Natural killer cell (primary cell): ENCODE measurements around the gene PSMD8. TPM values are rescaled to one million over a fixed set of nuclear protein-coding genes. Genes with fewer than 3 reads are reported as not detected.

ENCODE experiments used
- ATAC-seq, 3 donors: fragments of 150-1000 bp in 2 of 3; fragments of 200-7000 bp in 1 of 3; cut with Tn5 transposase; 1 replicate in 1 of 3; 2 replicates in 2 of 3; pipeline ENCODE4 v1.10.0; 2021; ENCODE audit warnings: mild to moderate bottlenecking in 2 of 3, moderate library complexity in 2 of 3
- DNase-seq, 2 donors: peaks; one replicate each; pipeline versions ENCODE4 v3.0.0 to v3.0.0-alpha.2; 2013 to 2021; ENCODE audit warnings: mixed read lengths in 1 of 2
- H3K27ac ChIP-seq: one replicate; pipeline ENCODE4 v1.5.1; 2013; ENCODE audit warnings: mild to moderate bottlenecking, low read length
- H3K27me3 ChIP-seq: one replicate; pipeline ENCODE4 v1.6.1; 2013; ENCODE audit warnings: low read length; ENCODE audit not compliant: control insufficient read depth, insufficient read depth
- H3K36me3 ChIP-seq: one replicate; pipeline ENCODE4 v1.6.1; 2013; ENCODE audit warnings: low read length; ENCODE audit not compliant: control insufficient read depth, insufficient read depth
- H3K4me1 ChIP-seq: one replicate; pipeline ENCODE4 v1.6.1; 2013; ENCODE audit warnings: low read length; ENCODE audit not compliant: control insufficient read depth, insufficient read depth
- H3K4me3 ChIP-seq: one replicate; pipeline ENCODE4 v1.5.1; 2013; ENCODE audit warnings: low read length
- H3K9me3 ChIP-seq: one replicate; pipeline ENCODE4 v1.6.1; 2013; ENCODE audit warnings: low read length; ENCODE audit not compliant: control insufficient read depth, insufficient read depth
- H3K27ac Mint-ChIP-seq, 2 donors: one replicate each; pipeline ENCODE4 v1.8.0; 2022; ENCODE audit warnings: mild to moderate bottlenecking in 2 of 2, mixed read lengths in 2 of 2, moderate library complexity in 1 of 2
- H3K27me3 Mint-ChIP-seq, 2 donors: one replicate each; pipeline ENCODE4 v1.8.0; 2022; ENCODE audit warnings: low read depth in 2 of 2, mixed read lengths in 2 of 2
- H3K36me3 Mint-ChIP-seq: one replicate; pipeline ENCODE4 v1.8.0; 2022; ENCODE audit warnings: mixed read lengths
- H3K4me1 Mint-ChIP-seq, 2 donors: one replicate each; pipeline ENCODE4 v1.8.0; 2022; ENCODE audit warnings: mixed read lengths in 2 of 2
- H3K4me3 Mint-ChIP-seq: one replicate; pipeline ENCODE4 v1.8.0; 2022; ENCODE audit warnings: mild to moderate bottlenecking, moderate library complexity, mixed read lengths
- H3K9me3 Mint-ChIP-seq, 2 donors: one replicate each; pipeline ENCODE4 v1.8.0; 2022; ENCODE audit warnings: mixed read lengths in 2 of 2
- WGBS: methylation state at CpG from one replicate; pipeline ENCODE4 v1.1.7; 2013; ENCODE audit warnings: missing lambda C conversion rate; ENCODE audit not compliant: insufficient coverage; 5-methylcytosine and 5-hydroxymethylcytosine counted together
- intact Hi-C: fragments of 100-400 bp; cut with micrococcal nuclease; formaldehyde crosslinking; loops from one replicate; pipeline ENCODE4 v1.14.2; 2022
- total RNA-seq, 4 donors: library from RNA; stranded (reverse); fragments of 120-200 nt in 1 of 4; gene quantifications; one replicate each; pipeline versions ENCODE4 v1.2.3 to v1.2.4, GENCODE V29; 2013 to 2022
- TF ChIP-seq, protein P1 (sequence below): fragments of 200-600 bp; IDR thresholded peaks from one replicate; pipeline ENCODE4 v1.8.0; 2022; ENCODE audit warnings: antibody characterized with exemption

The PSMD8 gene
- total RNA-seq, 3 donors from 2014 or later (not counting 1 experiment from before 2014, with no cell fraction given) = 109 to 115 (median 109) TPM

GRCh38 chr19:38331728-38332127 is 42.6 kb upstream of the PSMD8 start:
- H3K4me3 ChIP-seq = no peak overlapping the region
- TF ChIP-seq, protein P1, sequence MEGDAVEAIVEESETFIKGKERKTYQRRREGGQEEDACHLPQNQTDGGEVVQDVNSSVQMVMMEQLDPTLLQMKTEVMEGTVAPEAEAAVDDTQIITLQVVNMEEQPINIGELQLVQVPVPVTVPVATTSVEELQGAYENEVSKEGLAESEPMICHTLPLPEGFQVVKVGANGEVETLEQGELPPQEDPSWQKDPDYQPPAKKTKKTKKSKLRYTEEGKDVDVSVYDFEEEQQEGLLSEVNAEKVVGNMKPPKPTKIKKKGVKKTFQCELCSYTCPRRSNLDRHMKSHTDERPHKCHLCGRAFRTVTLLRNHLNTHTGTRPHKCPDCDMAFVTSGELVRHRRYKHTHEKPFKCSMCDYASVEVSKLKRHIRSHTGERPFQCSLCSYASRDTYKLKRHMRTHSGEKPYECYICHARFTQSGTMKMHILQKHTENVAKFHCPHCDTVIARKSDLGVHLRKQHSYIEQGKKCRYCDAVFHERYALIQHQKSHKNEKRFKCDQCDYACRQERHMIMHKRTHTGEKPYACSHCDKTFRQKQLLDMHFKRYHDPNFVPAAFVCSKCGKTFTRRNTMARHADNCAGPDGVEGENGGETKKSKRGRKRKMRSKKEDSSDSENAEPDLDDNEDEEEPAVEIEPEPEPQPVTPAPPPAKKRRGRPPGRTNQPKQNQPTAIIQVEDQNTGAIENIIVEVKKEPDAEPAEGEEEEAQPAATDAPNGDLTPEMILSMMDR = no peak
- no peaks in the 10 kb centered on the region for H3K9me3 ChIP-seq
- no peak overlapping the region for H3K27ac Mint-ChIP-seq
- intact Hi-C loops = loop anchor here (5.0 to 10.0 kb wide), 2 partner anchors 189 to 1017 kb away; no protein-coding TSS in a partner anchor
- H3K27ac ChIP-seq = no peak overlapping the region
- ATAC-seq (no peak), DNase-seq (no peak)
- H3K36me3 Mint-ChIP-seq = no peaks in the 10 kb centered on the region
- no peak overlapping the region for H3K4me3 Mint-ChIP-seq
- H3K9me3 Mint-ChIP-seq = no peaks in the 10 kb centered on the region
- H3K27me3 Mint-ChIP-seq = peaks cover 0 to 4% of the 10 kb centered on the region in 2 donors
- peaks cover 8 to 14% of the 10 kb centered on the region in 2 donors for H3K4me1 Mint-ChIP-seq
- WGBS = 100% methylated on average over 1 of the region's 1 CpG
- H3K36me3 ChIP-seq = peaks cover 4% of the 10 kb centered on the region
- no peaks in the 10 kb centered on the region for H3K27me3 ChIP-seq
- peaks cover 5% of the 10 kb centered on the region for H3K4me1 ChIP-seq

DNA sequence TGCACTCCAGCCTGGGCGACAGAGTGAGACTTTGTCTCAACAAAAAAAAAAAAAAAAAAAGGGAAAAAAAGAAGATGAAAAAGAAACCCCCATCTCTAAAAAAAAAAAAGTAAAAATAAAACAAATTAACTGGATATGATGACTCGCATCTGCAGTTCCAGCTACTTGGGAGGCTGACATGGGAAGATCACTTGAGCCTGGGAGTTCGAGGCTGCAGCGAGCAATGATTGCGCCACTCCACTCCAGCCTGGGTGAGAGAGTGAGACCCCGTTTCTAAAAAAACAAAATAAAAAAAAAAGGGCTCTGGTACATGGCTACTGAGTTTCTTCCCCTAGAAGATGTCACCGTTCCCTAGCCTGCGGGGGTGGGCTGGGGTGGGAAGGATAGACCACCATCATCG is 41.1 kb upstream of the PSMD8 start:
- WGBS = 95% methylated on average over 5 of the region's 9 CpGs
- Mint-ChIP-seq H3K36me3 (no peaks in the 10 kb centered on the region), H3K4me3 (no peak overlapping the region), H3K27me3 (peaks cover 0 to 4% of the 10 kb centered on the region in 2 donors), H3K4me1 (peaks cover 14 to 22% of the 10 kb centered on the region in 2 donors), H3K27ac (no peak overlapping the region), H3K9me3 (no peaks in the 10 kb centered on the region)
- DNase-seq = no peak
- Histone ChIP-seq H3K4me1 (peaks cover 16% of the 10 kb centered on the region), H3K27ac (no peak overlapping the region), H3K36me3 (no peaks in the 10 kb centered on the region), H3K9me3 (no peaks in the 10 kb centered on the region), H3K27me3 (no peaks in the 10 kb centered on the region), H3K4me3 (no peak overlapping the region)
- intact Hi-C loops = loop anchor here (5.0 to 10.0 kb wide), 2 partner anchors 191 to 1018 kb away; no protein-coding TSS in a partner anchor
- TF ChIP-seq, protein P1 = no peak
- no peak for ATAC-seq

GRCh38 chr19:38335949-38336637 is 38.3 kb upstream of the PSMD8 start:
- peak overlapping the region; percentile 99 for H3K4me3 Mint-ChIP-seq

More at GRCh38 chr19:38335949-38336637, 38.3 kb upstream of the PSMD8 start:
- no peaks in the 10 kb centered on the region for H3K27me3 Mint-ChIP-seq
- Histone ChIP-seq H3K36me3 (peaks cover 2% of the 10 kb centered on the region), H3K4me1 (peaks cover 16% of the 10 kb centered on the region), H3K27ac (peak overlapping the region; percentile 86), H3K9me3 (no peaks in the 10 kb centered on the region), H3K27me3 (no peaks in the 10 kb centered on the region), H3K4me3 (peak overlapping the region; percentile 66)
- peak overlapping the region; percentile 99 for H3K27ac Mint-ChIP-seq
- ATAC-seq (peak; percentile 58 to 80 (median 66)), DNase-seq (peak; percentile 90 to 96)
- WGBS = under 1% methylated on average over 52 of the region's 52 CpGs
- H3K4me1 Mint-ChIP-seq = peaks cover 18 to 36% of the 10 kb centered on the region in 2 donors
- intact Hi-C loops = loop anchor here (1.0 to 10.0 kb wide), 7 partner anchors 20 to 1021 kb away; partner anchors contain the start of genes PSMD8 and SIPA1L3
- TF ChIP-seq, protein P1 = no peak
- H3K9me3 Mint-ChIP-seq = no peaks in the 10 kb centered on the region
- no peaks in the 10 kb centered on the region for H3K36me3 Mint-ChIP-seq
